H1 (cell line): Measurements from ENCODE around the gene DRC7. TPM values are rescaled to one million over a fixed set of nuclear protein-coding genes. Genes with fewer than 3 reads are reported as not detected.
A peak's percentile ranks its signal among the peaks of the same experiment; 100 is the strongest.

Experiments
- CTCF ChIA-PET: fragments of 300-600 bp; sonication (Branson Sonifier 250); formaldehyde crosslinking; loops from one replicate; lab custom pipeline; 2021; ENCODE audit not compliant: partially characterized antibody; lab: Charles Lee
- POLR2A ChIA-PET: fragments of 300-600 bp; sonication (Branson Sonifier 250); formaldehyde crosslinking; loops from one replicate; lab custom pipeline; 2021; ENCODE audit warnings: inconsistent platforms; ENCODE audit not compliant: partially characterized antibody; lab: Charles Lee
- DNase-seq, 2 experiments: peaks; one replicate each; pipeline versions ENCODE4 v3.0.0 to v3.0.0-alpha.2; 2010 to 2022; ENCODE audit warnings: low spot score in 2 of 2, low read depth in 1 of 2, mixed read lengths in 1 of 2
- FAIRE-seq: peaks from 2 replicates; lab custom pipeline; 2011; peaks lifted over from hg19 to GRCh38; lab: Jason Lieb, UNC
- H2AFZ ChIP-seq: 2 replicates; pipeline ENCODE4 v1.8.1; 2012; ENCODE audit warnings: low read length, inconsistent platforms
- H2AK5ac ChIP-seq: 2 replicates; pipeline ENCODE4 v1.6.1; 2013; ENCODE audit warnings: low read depth, low read length
- H2BK120ac ChIP-seq: replicated peaks from 2 replicates; pipeline ENCODE3; 2013; ENCODE audit warnings: low read depth, low read length, inconsistent platforms
- H2BK12ac ChIP-seq: 2 replicates; pipeline ENCODE4 v1.6.1; 2013; ENCODE audit warnings: low read depth, low read length
- H2BK15ac ChIP-seq: 2 replicates; pipeline ENCODE4 v1.6.1; 2013; ENCODE audit warnings: low read length
- H2BK20ac ChIP-seq: 2 replicates; pipeline ENCODE4 v1.6.1; 2013; ENCODE audit warnings: low read length
- H2BK5ac ChIP-seq: 2 replicates; pipeline ENCODE4 v1.6.1; 2013; ENCODE audit warnings: low read depth, low read length
- H3K14ac ChIP-seq: 2 replicates; pipeline ENCODE4 v1.6.1; 2013; ENCODE audit warnings: inconsistent platforms; ENCODE audit not compliant: insufficient read length
- H3K18ac ChIP-seq: 2 replicates; pipeline ENCODE4 v1.6.1; 2013; ENCODE audit warnings: low read length; ENCODE audit errors: extremely low read depth
- H3K23ac ChIP-seq: 2 replicates; pipeline ENCODE4 v1.6.1; 2013; ENCODE audit warnings: inconsistent platforms; ENCODE audit not compliant: insufficient read length
- H3K23me2 ChIP-seq: 2 replicates; pipeline ENCODE4 v1.6.1; 2013; ENCODE audit warnings: low read depth, low read length
- H3K27ac ChIP-seq: 2 replicates; pipeline ENCODE4 v1.6.1; 2011; ENCODE audit warnings: low read depth, low read length, inconsistent platforms
- H3K27me3 ChIP-seq, 4 experiments: replicated peaks in 1 of 4; 1 replicate in 1 of 4; 2 replicates in 3 of 4; pipeline versions ENCODE4 v1.6.1 to v1.8.1; 2011 to 2013; ENCODE audit warnings: low read length in 3 of 4, mild to moderate bottlenecking in 3 of 4, inconsistent platforms in 2 of 4, mixed read lengths in 2 of 4, moderate library complexity in 1 of 4; ENCODE audit not compliant: control insufficient read depth in 3 of 4, insufficient read depth in 3 of 4; ENCODE audit errors: extremely low read depth in 1 of 4
- H3K36me3 ChIP-seq, 4 experiments: 2 replicates each; pipeline versions ENCODE4 v1.6.1 to v1.8.1; 2011 to 2013; ENCODE audit warnings: mild to moderate bottlenecking in 4 of 4, low read length in 3 of 4, moderate library complexity in 2 of 4, control low read depth in 1 of 4, inconsistent platforms in 1 of 4; ENCODE audit not compliant: insufficient read depth in 4 of 4, control insufficient read depth in 2 of 4
- H3K4ac ChIP-seq: replicated peaks from 2 replicates; pipeline ENCODE3; 2013; ENCODE audit warnings: low read length, low read depth, mixed read lengths, inconsistent platforms; ENCODE audit not compliant: insufficient read length
- H3K4me1 ChIP-seq, 4 experiments: replicated peaks in 1 of 4; 1 replicate in 1 of 4; 2 replicates in 3 of 4; pipeline versions ENCODE4 v1.6.1 to v1.8.1; 2011 to 2013; ENCODE audit warnings: low read length in 3 of 4, inconsistent platforms in 2 of 4, mixed read lengths in 1 of 4; ENCODE audit not compliant: insufficient read depth in 4 of 4, control insufficient read depth in 3 of 4
- H3K4me2 ChIP-seq, 2 experiments: 2 replicates each; pipeline versions ENCODE4 v1.6.1 to v1.8.1; 2011 to 2013; ENCODE audit warnings: low read depth in 2 of 2, low read length in 2 of 2, control low read depth in 1 of 2, inconsistent platforms in 1 of 2, mild to moderate bottlenecking in 1 of 2; ENCODE audit not compliant: insufficient read depth in 1 of 2
- H3K4me3 ChIP-seq, 4 experiments: fragments of 200-600, 300-600 bp in 1 of 4; sonication (generic), shearing (Covaris generic), sonication (Bioruptor Twin) in 1 of 4; 2 replicates each; pipeline versions ENCODE4 v1.5.1 to v1.8.1; 2011 to 2016; ENCODE audit warnings: low read length in 4 of 4, low read depth in 3 of 4, control low read depth in 2 of 4, inconsistent platforms in 2 of 4, mild to moderate bottlenecking in 2 of 4, mixed read lengths in 1 of 4, moderate library complexity in 1 of 4; ENCODE audit not compliant: insufficient read depth in 2 of 4; ENCODE audit errors: extremely low read depth in 1 of 4
- H3K56ac ChIP-seq: replicated peaks from 2 replicates; pipeline ENCODE3; 2013; ENCODE audit warnings: low read depth, mild to moderate bottlenecking, mixed read lengths, low read length, inconsistent platforms; ENCODE audit not compliant: insufficient read length
- H3K79me1 ChIP-seq: 2 replicates; pipeline ENCODE4 v1.6.1; 2013; ENCODE audit warnings: low read depth, low read length, control low read depth
- H3K79me2 ChIP-seq, 2 experiments: 2 replicates each; pipeline versions ENCODE4 v1.6.1 to v1.8.1; 2012 to 2013; ENCODE audit warnings: low read length in 2 of 2, mild to moderate bottlenecking in 2 of 2, inconsistent platforms in 1 of 2; ENCODE audit not compliant: insufficient read depth in 2 of 2, control insufficient read depth in 1 of 2
- H3K9ac ChIP-seq, 4 experiments: replicated peaks in 1 of 4; 1 replicate in 1 of 4; 2 replicates in 3 of 4; pipeline versions ENCODE4 v1.6.1 to v1.8.1; 2011 to 2013; ENCODE audit warnings: low read depth in 3 of 4, low read length in 3 of 4, control low read depth in 2 of 4, mild to moderate bottlenecking in 2 of 4, moderate library complexity in 2 of 4, inconsistent platforms in 1 of 4; ENCODE audit errors: extremely low read depth in 1 of 4
- H3K9me3 ChIP-seq, 2 experiments: 2 replicates each; pipeline versions ENCODE4 v1.6.1 to v1.8.1; 2012 to 2013; ENCODE audit warnings: mild to moderate bottlenecking in 2 of 2, moderate library complexity in 2 of 2, control low read depth in 1 of 2, inconsistent platforms in 1 of 2, low read depth in 1 of 2, low read length in 1 of 2, mixed read lengths in 1 of 2; ENCODE audit not compliant: insufficient read depth in 2 of 2
- H4K20me1 ChIP-seq, 2 experiments: replicated peaks in 1 of 2; 2 replicates each; pipeline versions ENCODE3 to v1.8.1; 2011 to 2013; ENCODE audit warnings: inconsistent platforms in 2 of 2, low read length in 2 of 2, mild to moderate bottlenecking in 1 of 2; ENCODE audit not compliant: insufficient read depth in 2 of 2, control insufficient read depth in 1 of 2
- H4K5ac ChIP-seq: 2 replicates; pipeline ENCODE4 v1.6.1; 2013; ENCODE audit warnings: low read length, low read depth, mixed read lengths, inconsistent platforms; ENCODE audit not compliant: insufficient read length
- H4K8ac ChIP-seq: 2 replicates; pipeline ENCODE4 v1.8.0; 2013; ENCODE audit warnings: mild to moderate bottlenecking, moderate library complexity, low read length, inconsistent platforms; ENCODE audit not compliant: insufficient read depth; ENCODE audit errors: extremely low read depth
- H4K91ac ChIP-seq: replicated peaks from 2 replicates; pipeline ENCODE3; 2013; ENCODE audit warnings: low read length, mixed read lengths, inconsistent platforms; ENCODE audit not compliant: insufficient read length
- NANOG ChIP-seq: IDR thresholded peaks from 2 replicates; pipeline ENCODE4 v1.6.1; 2011; ENCODE audit warnings: low read length, low read depth, mild to moderate bottlenecking, inconsistent platforms; ENCODE audit not compliant: insufficient read depth, poor library complexity, severe bottlenecking
- WGBS, 2 experiments: shearing (Covaris generic) in 1 of 2; methylation state at CpG; one replicate each; pipeline versions ENCODE4 v1.1.6 to v1.1.7; 2013 to 2015; ENCODE audit warnings: low lambda C conversion rate in 2 of 2, mixed read lengths in 2 of 2, inconsistent platforms in 1 of 2, low coverage in 1 of 2, missing lambda C conversion rate in 1 of 2; ENCODE audit not compliant: insufficient replicate concordance in 2 of 2, insufficient coverage in 1 of 2, insufficient read length in 1 of 2; ENCODE audit errors: extremely low coverage in 1 of 2, missing lambda C conversion rate in 1 of 2; 5-methylcytosine and 5-hydroxymethylcytosine counted together
- polyA plus RNA-seq, 7 experiments: library from polyadenylated mRNA; depleted of rRNA in 3 of 7; stranded (reverse) in 5 of 7; unstranded in 2 of 7; fragments of >200 nt in 5 of 7; fragments of 200-250 nt in 2 of 7; gene quantifications; 1 replicate in 5 of 7; 2 replicates in 1 of 7; 4 replicates in 1 of 7; pipeline versions ENCODE4 v1.2.1 to v1.2.3, GENCODE V29; 2011 to 2013; ENCODE audit warnings: missing spikeins in 2 of 7, mixed read lengths in 2 of 7
- total RNA-seq: library from RNA; stranded (reverse); fragmentation: NEBNext Ultra II Directional; extraction: Animal tissue kit (Norgen Biotek cat#: 25700); gene quantifications from 2 replicates; pipeline ENCODE4 v1.2.1, GENCODE V29; 2021
- TF ChIP-seq, protein P1 (sequence below), 3 experiments: IDR thresholded peaks; 1 replicate in 2 of 3; 2 replicates in 1 of 3; pipeline versions ENCODE4 v1.5.1 to v1.6.1; 2011; ENCODE audit warnings: low read length in 3 of 3, mild to moderate bottlenecking in 3 of 3, inconsistent platforms in 2 of 3, low read depth in 1 of 3, moderate library complexity in 1 of 3; ENCODE audit not compliant: insufficient read depth in 1 of 3; ENCODE audit errors: control extremely low read depth in 1 of 3

The DRC7 gene
- total and polyA plus RNA-seq, 2 of the 8 experiments (the other 6 are each of a cell fraction or from before 2014, with no cell fraction given): 0.14 TPM; not detected in 1

DNA sequence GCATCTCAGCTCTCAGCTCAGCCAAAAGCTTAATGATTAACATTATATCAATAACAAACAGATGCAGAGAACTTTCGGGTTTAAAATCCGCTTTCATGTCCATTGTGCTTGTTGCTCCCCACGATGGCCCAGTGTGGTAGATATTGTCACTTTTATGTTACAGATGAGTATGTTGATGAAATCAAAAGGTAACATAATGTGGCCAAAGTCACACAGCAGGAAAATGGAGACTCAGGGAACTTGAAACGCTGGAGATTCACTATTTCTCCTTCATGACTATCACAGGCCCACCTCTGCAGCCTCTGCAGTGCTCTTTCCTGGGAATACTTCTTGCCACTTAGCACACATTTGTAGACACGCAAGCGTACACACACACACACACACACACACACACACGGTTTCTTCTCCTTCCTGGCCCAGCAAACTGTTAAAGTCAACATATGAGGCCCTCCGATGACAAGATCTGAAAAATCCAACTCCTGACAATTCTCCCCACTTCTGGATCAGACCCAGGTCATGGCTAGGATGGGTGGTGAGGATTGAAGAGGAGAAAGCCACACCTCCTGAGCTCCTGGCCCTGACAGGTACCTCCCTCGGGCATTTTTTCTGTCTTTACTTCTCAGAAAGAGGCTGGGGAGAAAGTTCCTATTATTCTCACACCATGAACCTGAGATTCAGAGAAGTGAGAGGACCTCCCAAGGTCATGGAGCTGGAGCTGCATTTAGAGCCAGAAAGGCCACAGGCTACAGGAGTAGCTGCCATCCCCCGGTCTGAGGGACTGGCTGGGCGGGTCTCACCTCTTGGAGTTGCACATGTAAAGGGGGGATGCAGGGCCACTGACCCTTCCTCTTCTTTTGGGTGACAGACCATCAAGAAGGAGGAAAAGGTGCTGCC lies 9.7 kb downstream of the DRC7 start:
- TF ChIP-seq, protein P1, sequence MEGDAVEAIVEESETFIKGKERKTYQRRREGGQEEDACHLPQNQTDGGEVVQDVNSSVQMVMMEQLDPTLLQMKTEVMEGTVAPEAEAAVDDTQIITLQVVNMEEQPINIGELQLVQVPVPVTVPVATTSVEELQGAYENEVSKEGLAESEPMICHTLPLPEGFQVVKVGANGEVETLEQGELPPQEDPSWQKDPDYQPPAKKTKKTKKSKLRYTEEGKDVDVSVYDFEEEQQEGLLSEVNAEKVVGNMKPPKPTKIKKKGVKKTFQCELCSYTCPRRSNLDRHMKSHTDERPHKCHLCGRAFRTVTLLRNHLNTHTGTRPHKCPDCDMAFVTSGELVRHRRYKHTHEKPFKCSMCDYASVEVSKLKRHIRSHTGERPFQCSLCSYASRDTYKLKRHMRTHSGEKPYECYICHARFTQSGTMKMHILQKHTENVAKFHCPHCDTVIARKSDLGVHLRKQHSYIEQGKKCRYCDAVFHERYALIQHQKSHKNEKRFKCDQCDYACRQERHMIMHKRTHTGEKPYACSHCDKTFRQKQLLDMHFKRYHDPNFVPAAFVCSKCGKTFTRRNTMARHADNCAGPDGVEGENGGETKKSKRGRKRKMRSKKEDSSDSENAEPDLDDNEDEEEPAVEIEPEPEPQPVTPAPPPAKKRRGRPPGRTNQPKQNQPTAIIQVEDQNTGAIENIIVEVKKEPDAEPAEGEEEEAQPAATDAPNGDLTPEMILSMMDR (IDR thresholded peaks at IDR 0.05; ENCODE audit: control extremely low read depth in 1 of 3, insufficient read depth in 1 of 3, low read depth in 1 of 3, low read length in 3 of 3): no peak
- TF ChIP-seq NANOG: peak; percentile 11

More for the DNA sequence above, 9.7 kb downstream of the DRC7 start:
- Histone ChIP-seq H3K27me3 (no peaks in the 10 kb centered on the region; a peak in 2 of 7 replicates), H2AK5ac (no peak overlapping the region), H3K27ac (no peak overlapping the region), H3K79me2 (no peaks in the 10 kb centered on the region), H4K5ac (no peak overlapping the region), H3K4ac (no peak overlapping the region), H3K79me1 (no peaks in the 10 kb centered on the region), H3K23me2 (peaks cover 18% of the 10 kb centered on the region; the same call in 1 of the 2 replicates), H3K4me1 (no peaks in the 10 kb centered on the region), H3K18ac (no peak overlapping the region), H3K9me3 (no peaks in the 10 kb centered on the region), H4K20me1 (peaks cover 0 to 3% of the 10 kb centered on the region in 2 experiments), H3K4me3 (no peak overlapping the region), H2BK20ac (no peak overlapping the region), H2BK120ac (no peak overlapping the region), H4K91ac (no peak overlapping the region), H3K36me3 (no peaks in the 10 kb centered on the region), H2BK5ac (no peak overlapping the region), H3K4me2 (no peak overlapping the region), H3K9ac (no peak overlapping the region; a peak in 1 of 7 replicates), H4K8ac (no peak overlapping the region), H3K14ac (no peak overlapping the region), H2BK15ac (no peak overlapping the region), H2BK12ac (no peak overlapping the region), H2AFZ (no peak overlapping the region), H3K56ac (no peak overlapping the region), H3K23ac (no peak overlapping the region)
- ChIA-PET CTCF (interaction anchor here (1.0 to 1.5 kb wide), 9 partner anchors 11 to 128 kb away, joined by 3 to 5 read pairs (median 3); no protein-coding TSS in a partner anchor), POLR2A (interaction anchor here (1.8 to 2.2 kb wide), 2 partner anchors 10 to 15 kb away, joined by 6 read pairs; no protein-coding TSS in a partner anchor)
- DNase-seq (no peak), FAIRE-seq (no peak)
- WGBS, 2 experiments: 78% methylated on average over 10 of the region's 11 CpGs; no CpG with 5 or more reads in 1 of the 2 experiments
